WI38 (cell line): ENCODE measurements around the gene SLC45A1.
"Not testable (repeated sequence)": the region's sequence is repeated elsewhere in the genome, so short reads cannot be mapped to it uniquely, and the experiment has no call there.

Source experiments
- H3K4me3 ChIP-seq: 2 replicates; pipeline ENCODE4 v1.5.1; 2011; ENCODE audit warnings: low read depth, mild to moderate bottlenecking, control low read depth, low read length
- CTCF ChIP-seq: IDR thresholded peaks from 2 replicates; pipeline ENCODE4 v1.5.1; 2012; ENCODE audit warnings: low read depth, mild to moderate bottlenecking, control low read depth, low read length

The SLC45A1 gene

GRCh38 chr1:8317647-8318381, at the start of gene SLC45A1:
Gene SLC45A1 (plus strand): TSS chr1:8318114. CDS start chr1:8324330, 6,216 bp downstream.
- no peak for TF ChIP-seq CTCF
- H3K4me3 ChIP-seq, result peak within 1 kb of the TSS; percentile 66

GRCh38 chr1:8273036-8273435, 44.9 kb upstream of the SLC45A1 start:
- no peak overlapping the region for H3K4me3 ChIP-seq
- TF ChIP-seq CTCF, result no peak

GRCh38 chr1:8274352-8274751, 43.6 kb upstream of the SLC45A1 start:
- TF ChIP-seq CTCF, result no peak
- H3K4me3 ChIP-seq, result no peak overlapping the region

- no peak for TF ChIP-seq CTCF
- H3K4me3 ChIP-seq, result no peak overlapping the region
Observed at GRCh38 chr1:8276173-8276914, 41.6 kb upstream of the SLC45A1 start.

GRCh38 chr1:8276932-8277331, 41.0 kb upstream of the SLC45A1 start:
- TF ChIP-seq CTCF, result no peak
- no peak overlapping the region for H3K4me3 ChIP-seq

- H3K4me3 ChIP-seq, result not testable (repeated sequence)
Observed at GRCh38 chr1:8278677-8279076, 39.2 kb upstream of the SLC45A1 start.

GRCh38 chr1:8281843-8282509, 35.9 kb upstream of the SLC45A1 start:
- TF ChIP-seq CTCF, result no peak
- H3K4me3 ChIP-seq, result no peak overlapping the region
